SK-N-SH treated with all-trans-retinoic acid at 6 μM for 48 hours (cell line): ENCODE data around the gene ZBTB12.

ENCODE experiments used
- GLIS3 ChIP-seq: fragments of 250-450 bp; sonication (Bioruptor Pico); IDR thresholded peaks from 2 replicates; pipeline ENCODE4 v1.5.0; 2020; ENCODE audit warnings: mild to moderate bottlenecking, moderate library complexity
- ZC3H10 ChIP-seq: fragments of 250-450 bp; sonication (Bioruptor Pico); IDR thresholded peaks from 2 replicates; pipeline ENCODE4 v1.5.1; 2021; ENCODE audit warnings: mild to moderate bottlenecking, moderate library complexity
- ZFP3 ChIP-seq: fragments of 250-450 bp; sonication (Bioruptor Pico); IDR thresholded peaks from 2 replicates; pipeline ENCODE4 v1.5.0; 2020; ENCODE audit warnings: mild to moderate bottlenecking, moderate library complexity
- ZFP30 ChIP-seq: fragments of 450-650 bp; formaldehyde crosslinking; IDR thresholded peaks from 2 replicates; pipeline ENCODE4 v1.5.0; 2022; ENCODE audit warnings: mild to moderate bottlenecking, moderate library complexity
- TF ChIP-seq, protein P1 (sequence below): fragments of 250-450 bp; sonication (Bioruptor Pico); IDR thresholded peaks from 2 replicates; pipeline ENCODE4 v1.8.0; 2020; ENCODE audit warnings: mild to moderate bottlenecking, moderate library complexity, borderline replicate concordance
- TF ChIP-seq, protein P2 (sequence below): fragments of 250-450 bp; sonication (Bioruptor Pico); IDR thresholded peaks from 2 replicates; pipeline ENCODE4 v1.5.1; 2020; ENCODE audit warnings: low read depth, mild to moderate bottlenecking, moderate library complexity

- TF ChIP-seq ZFP30 (CRISPR knock-in tag), result no peak
- TF ChIP-seq ZC3H10, result no peak
- TF ChIP-seq, protein P1, sequence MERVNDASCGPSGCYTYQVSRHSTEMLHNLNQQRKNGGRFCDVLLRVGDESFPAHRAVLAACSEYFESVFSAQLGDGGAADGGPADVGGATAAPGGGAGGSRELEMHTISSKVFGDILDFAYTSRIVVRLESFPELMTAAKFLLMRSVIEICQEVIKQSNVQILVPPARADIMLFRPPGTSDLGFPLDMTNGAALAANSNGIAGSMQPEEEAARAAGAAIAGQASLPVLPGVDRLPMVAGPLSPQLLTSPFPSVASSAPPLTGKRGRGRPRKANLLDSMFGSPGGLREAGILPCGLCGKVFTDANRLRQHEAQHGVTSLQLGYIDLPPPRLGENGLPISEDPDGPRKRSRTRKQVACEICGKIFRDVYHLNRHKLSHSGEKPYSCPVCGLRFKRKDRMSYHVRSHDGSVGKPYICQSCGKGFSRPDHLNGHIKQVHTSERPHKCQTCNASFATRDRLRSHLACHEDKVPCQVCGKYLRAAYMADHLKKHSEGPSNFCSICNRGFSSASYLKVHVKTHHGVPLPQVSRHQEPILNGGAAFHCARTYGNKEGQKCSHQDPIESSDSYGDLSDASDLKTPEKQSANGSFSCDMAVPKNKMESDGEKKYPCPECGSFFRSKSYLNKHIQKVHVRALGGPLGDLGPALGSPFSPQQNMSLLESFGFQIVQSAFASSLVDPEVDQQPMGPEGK (CRISPR knock-in tag), result no peak
- TF ChIP-seq, protein P2, sequence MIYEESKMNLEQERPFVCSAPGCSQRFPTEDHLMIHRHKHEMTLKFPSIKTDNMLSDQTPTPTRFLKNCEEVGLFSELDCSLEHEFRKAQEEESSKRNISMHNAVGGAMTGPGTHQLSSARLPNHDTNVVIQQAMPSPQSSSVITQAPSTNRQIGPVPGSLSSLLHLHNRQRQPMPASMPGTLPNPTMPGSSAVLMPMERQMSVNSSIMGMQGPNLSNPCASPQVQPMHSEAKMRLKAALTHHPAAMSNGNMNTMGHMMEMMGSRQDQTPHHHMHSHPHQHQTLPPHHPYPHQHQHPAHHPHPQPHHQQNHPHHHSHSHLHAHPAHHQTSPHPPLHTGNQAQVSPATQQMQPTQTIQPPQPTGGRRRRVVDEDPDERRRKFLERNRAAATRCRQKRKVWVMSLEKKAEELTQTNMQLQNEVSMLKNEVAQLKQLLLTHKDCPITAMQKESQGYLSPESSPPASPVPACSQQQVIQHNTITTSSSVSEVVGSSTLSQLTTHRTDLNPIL, result no peak
- no peak for TF ChIP-seq GLIS3 (CRISPR knock-in tag)
- no peak for TF ChIP-seq ZFP3
Measured at GRCh38 chr6:31882344-31882743, 19.5 kb downstream of the ZBTB12 start.
